Tibial artery (tissue), 4 donors: Measurements from ENCODE around the gene LSAMP.

Source experiments
- DNase-seq, 2 donors: peaks; one replicate each; pipeline ENCODE4 v3.0.0-alpha.2; 2019
- H3K27ac ChIP-seq, 2 donors: fragments of 200-600 bp; sonication (generic) in 1 of 2; 1 replicate in 1 of 2; 2 replicates in 1 of 2; pipeline ENCODE4 v1.5.1; 2018 to 2019; ENCODE audit warnings: mild to moderate bottlenecking in 1 of 2
- H3K27me3 ChIP-seq, 2 donors: fragments of 200-600 bp; sonication (generic) in 1 of 2; one replicate each; pipeline versions ENCODE4 v1.5.1 to v1.6.0; 2016 to 2019
- H3K36me3 ChIP-seq, 3 donors: fragments of 200-600 bp; sonication (generic) in 2 of 3; one replicate each; pipeline ENCODE4 v1.5.1; 2016 to 2019; ENCODE audit warnings: mild to moderate bottlenecking in 2 of 3
- H3K4me1 ChIP-seq, 4 donors: fragments of 200-600 bp; sonication (generic) in 2 of 4; 1 replicate in 3 of 4; 2 replicates in 1 of 4; pipeline ENCODE4 v1.5.1; 2016 to 2019
- H3K4me3 ChIP-seq, 2 donors: fragments of 200-600 bp; sonication (generic) in 1 of 2; 1 replicate in 1 of 2; 2 replicates in 1 of 2; pipeline ENCODE4 v1.5.1; 2018 to 2019; ENCODE audit warnings: mild to moderate bottlenecking in 2 of 2
- H3K9me3 ChIP-seq, 3 donors: fragments of 200-600 bp; sonication (generic) in 1 of 3; one replicate each; pipeline ENCODE4 v1.5.1; 2016 to 2019
- CTCF ChIP-seq, 2 experiments: fragments of 200-600 bp in 1 of 2; fragments of 450-650 bp in 1 of 2; IDR thresholded peaks; one replicate each; pipeline ENCODE4 v1.5.1; 2017 to 2019; ENCODE audit warnings: antibody characterized with exemption in 2 of 2, mild to moderate bottlenecking in 1 of 2, moderate library complexity in 1 of 2
- intact Hi-C: fragments of 100-400 bp; cut with DNase I; formaldehyde crosslinking; loops from one replicate; pipeline ENCODE4 v1.15.0; 2023; ENCODE audit warnings: low total_unique reads

LSAMP gene

GRCh38 chr3:116052602-116053001 lies 392.7 kb downstream of the LSAMP start:
- Histone ChIP-seq H3K4me3 (no peak overlapping the region), H3K27ac (no peak overlapping the region), H3K4me1 (no peaks in the 10 kb centered on the region), H3K27me3 (no peaks in the 10 kb centered on the region), H3K9me3 (no peaks in the 10 kb centered on the region), H3K36me3 (no peaks in the 10 kb centered on the region)
- intact Hi-C loops = no loop called here
- DNase-seq = no peak
- TF ChIP-seq CTCF (IDR thresholded peaks at IDR 0.05) = no peak

DNA sequence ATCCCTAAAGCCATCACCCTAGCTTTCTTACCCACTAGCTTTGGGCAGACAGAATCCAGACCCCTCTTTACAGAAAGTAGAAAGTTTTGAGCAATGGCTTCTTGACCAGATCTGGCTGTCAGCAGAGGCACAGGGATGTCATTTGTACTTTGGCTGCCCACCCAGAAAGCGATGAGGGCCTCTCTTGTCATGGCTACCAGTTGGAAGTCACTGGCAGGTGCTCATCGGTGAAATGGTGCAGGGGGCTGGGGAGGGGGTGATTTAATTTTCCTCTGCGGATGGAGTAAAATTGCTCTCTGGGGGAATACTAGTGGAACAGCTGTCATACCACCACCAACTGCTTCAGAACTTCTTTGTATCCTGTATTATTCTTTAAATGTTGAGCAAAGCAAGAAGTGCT lies 393.7 kb downstream of the LSAMP start:
- Histone ChIP-seq H3K27ac (no peak overlapping the region), H3K36me3 (no peaks in the 10 kb centered on the region), H3K4me3 (no peak overlapping the region), H3K4me1 (no peaks in the 10 kb centered on the region), H3K27me3 (no peaks in the 10 kb centered on the region), H3K9me3 (no peaks in the 10 kb centered on the region)
- no peak for TF ChIP-seq CTCF (IDR thresholded peaks at IDR 0.05)
- no peak for DNase-seq
- intact Hi-C loops = no loop called here

DNA sequence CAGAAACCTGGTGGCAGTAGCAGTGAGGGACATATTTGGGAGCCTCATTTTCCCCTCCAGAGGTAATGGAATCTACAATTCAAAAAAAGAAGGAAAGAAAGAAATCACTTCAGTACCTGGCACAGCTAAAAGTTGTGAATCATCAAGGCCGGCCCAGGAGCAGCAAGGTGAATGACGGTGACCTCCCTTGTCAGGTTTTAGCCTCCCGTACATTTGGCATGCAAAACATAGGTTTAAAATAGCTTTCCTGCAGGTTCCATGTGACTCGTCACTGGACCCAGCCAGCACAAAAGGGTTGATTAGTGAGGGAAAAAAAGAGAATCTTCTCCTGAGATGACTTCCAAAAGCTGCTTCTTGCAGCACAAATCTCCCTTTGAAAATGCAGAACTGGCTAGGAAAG lies 394.2 kb downstream of the LSAMP start:
- H3K9me3 ChIP-seq = no peaks in the 10 kb centered on the region
- intact Hi-C loops = no loop called here
- H3K36me3 ChIP-seq = no peaks in the 10 kb centered on the region
- no peaks in the 10 kb centered on the region for H3K27me3 ChIP-seq
- no peak for TF ChIP-seq CTCF (IDR thresholded peaks at IDR 0.05)
- no peak for DNase-seq
- no peak overlapping the region for H3K4me3 ChIP-seq
- H3K4me1 ChIP-seq = no peaks in the 10 kb centered on the region
- no peak overlapping the region for H3K27ac ChIP-seq

- Histone ChIP-seq H3K27me3 (no peaks in the 10 kb centered on the region), H3K27ac (no peak overlapping the region), H3K4me1 (no peaks in the 10 kb centered on the region), H3K9me3 (no peaks in the 10 kb centered on the region), H3K4me3 (no peak overlapping the region), H3K36me3 (no peaks in the 10 kb centered on the region)
- no peak for TF ChIP-seq CTCF (IDR thresholded peaks at IDR 0.05)
- intact Hi-C loops = no loop called here
- DNase-seq = no peak
Observed at GRCh38 chr3:116050311-116050915, 394.9 kb downstream of the LSAMP start.

- Histone ChIP-seq H3K4me1 (no peaks in the 10 kb centered on the region), H3K27me3 (no peaks in the 10 kb centered on the region), H3K9me3 (no peaks in the 10 kb centered on the region), H3K36me3 (no peaks in the 10 kb centered on the region), H3K4me3 (no peak overlapping the region), H3K27ac (no peak overlapping the region)
- DNase-seq = no peak
- intact Hi-C loops = no loop called here
- no peak for TF ChIP-seq CTCF (IDR thresholded peaks at IDR 0.05)
Observed at GRCh38 chr3:116048991-116049390, 396.3 kb downstream of the LSAMP start.

- no peak for TF ChIP-seq CTCF (IDR thresholded peaks at IDR 0.05)
- Histone ChIP-seq H3K4me1 (no peaks in the 10 kb centered on the region), H3K9me3 (no peaks in the 10 kb centered on the region), H3K27ac (no peak overlapping the region), H3K4me3 (no peak overlapping the region), H3K27me3 (no peaks in the 10 kb centered on the region), H3K36me3 (no peaks in the 10 kb centered on the region)
- DNase-seq = no peak
- intact Hi-C loops = no loop called here
Observed at GRCh38 chr3:116046350-116046749, 398.9 kb downstream of the LSAMP start.
